Renal cortical epithelial cell (primary cell): ENCODE data around the gene RBP7. TPM values are rescaled to one million over a fixed set of nuclear protein-coding genes. Genes with fewer than 3 reads are reported as not detected.
"Not testable (repeated sequence)": the region's sequence is repeated elsewhere in the genome, so short reads cannot be mapped to it uniquely, and the experiment has no call there.

ENCODE experiments used
- DNase-seq: peaks from one replicate; pipeline ENCODE4 v3.0.0-alpha.2; 2011; ENCODE audit warnings: low read depth
- total RNA-seq: library from RNA; depleted of rRNA; stranded (reverse); fragments of >200 nt; gene quantifications from 2 replicates; pipeline ENCODE4 v1.2.3, GENCODE V29; 2014

RBP7 gene
- 0.25 and 9.7 TPM in 2 replicates for total RNA-seq

- no peak for DNase-seq
Observed at GRCh38 chr1:9996624-9997582, at the start of gene RBP7. Gene RBP7 (plus strand): TSS chr1:9997228. CDS start chr1:9997259, 31 bp downstream.

GRCh38 chr1:9957726-9958125 is 39.3 kb upstream of the RBP7 start:
- DNase-seq = no peak

- DNase-seq = no peak
Observed at GRCh38 chr1:9960011-9960410, 37.0 kb upstream of the RBP7 start.

GRCh38 chr1:9960706-9961562 is 36.1 kb upstream of the RBP7 start:
- no peak for DNase-seq

GRCh38 chr1:9984253-9984652 is 12.8 kb upstream of the RBP7 start:
- no peak for DNase-seq

GRCh38 chr1:9985001-9985400 is 12.0 kb upstream of the RBP7 start:
- DNase-seq = no peak

GRCh38 chr1:9989773-9990172 is 7.3 kb upstream of the RBP7 start:
- no peak for DNase-seq

- DNase-seq = no peak
Observed at GRCh38 chr1:9990944-9991343, 6.1 kb upstream of the RBP7 start.

- no peak for DNase-seq
Observed at GRCh38 chr1:9992910-9993309, 4.1 kb upstream of the RBP7 start.

GRCh38 chr1:9993561-9994075 is 3.4 kb upstream of the RBP7 start:
- DNase-seq = no peak

- no peak for DNase-seq
Observed at GRCh38 chr1:10001016-10001665, 4.1 kb downstream of the RBP7 start.

GRCh38 chr1:10005248-10005647 is 8.2 kb downstream of the RBP7 start:
- not testable (repeated sequence) for DNase-seq

- no peak for DNase-seq
Observed at GRCh38 chr1:10007169-10007568, 10.1 kb downstream of the RBP7 start.

- DNase-seq = no peak
Observed at GRCh38 chr1:10014016-10014415, 17.0 kb downstream of the RBP7 start.

GRCh38 chr1:10019561-10019960 is 22.5 kb downstream of the RBP7 start:
- DNase-seq = no peak

GRCh38 chr1:10020086-10020485 is 23.1 kb downstream of the RBP7 start:
- no peak for DNase-seq

- DNase-seq = not testable (repeated sequence)
Observed at GRCh38 chr1:10020678-10021077, 23.6 kb downstream of the RBP7 start.

- not testable (repeated sequence) for DNase-seq
Observed at GRCh38 chr1:10021992-10022391, 25.0 kb downstream of the RBP7 start.

- DNase-seq = no peak
Observed at GRCh38 chr1:10022656-10023055, 25.6 kb downstream of the RBP7 start.

- no peak for DNase-seq
Observed at GRCh38 chr1:10025354-10025753, 28.3 kb downstream of the RBP7 start.

GRCh38 chr1:10027027-10027426 is 30.0 kb downstream of the RBP7 start:
- DNase-seq = no peak
